Measurements from ENCODE around the gene PDCD11.

PDCD11 gene

DNA sequence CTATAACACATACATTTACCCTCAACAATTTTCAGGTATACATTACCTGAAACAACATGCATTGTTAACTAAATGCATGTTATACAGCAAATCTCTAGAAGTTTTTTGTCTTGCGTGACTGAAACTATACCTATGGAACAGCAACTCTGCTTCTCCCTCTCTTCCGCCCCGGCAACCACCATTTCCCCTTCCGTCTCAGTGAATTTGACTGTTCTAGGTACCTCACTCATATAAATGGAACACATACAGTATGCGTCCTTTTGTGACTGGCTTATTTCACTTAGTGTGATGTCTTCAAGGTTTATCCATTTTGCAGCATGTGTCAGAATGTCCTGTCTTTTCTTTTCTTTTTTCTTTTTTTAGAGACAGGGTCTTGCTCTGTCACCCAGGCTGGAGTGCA lies 33.2 kb downstream of the PDCD11 start:
- no peak for DNase-seq (ENCODE audit: low read depth)
- no peak overlapping the region for H3K4me3 ChIP-seq (ENCODE audit: control insufficient read depth, low read depth, low read length)
- TF ChIP-seq, protein P1, sequence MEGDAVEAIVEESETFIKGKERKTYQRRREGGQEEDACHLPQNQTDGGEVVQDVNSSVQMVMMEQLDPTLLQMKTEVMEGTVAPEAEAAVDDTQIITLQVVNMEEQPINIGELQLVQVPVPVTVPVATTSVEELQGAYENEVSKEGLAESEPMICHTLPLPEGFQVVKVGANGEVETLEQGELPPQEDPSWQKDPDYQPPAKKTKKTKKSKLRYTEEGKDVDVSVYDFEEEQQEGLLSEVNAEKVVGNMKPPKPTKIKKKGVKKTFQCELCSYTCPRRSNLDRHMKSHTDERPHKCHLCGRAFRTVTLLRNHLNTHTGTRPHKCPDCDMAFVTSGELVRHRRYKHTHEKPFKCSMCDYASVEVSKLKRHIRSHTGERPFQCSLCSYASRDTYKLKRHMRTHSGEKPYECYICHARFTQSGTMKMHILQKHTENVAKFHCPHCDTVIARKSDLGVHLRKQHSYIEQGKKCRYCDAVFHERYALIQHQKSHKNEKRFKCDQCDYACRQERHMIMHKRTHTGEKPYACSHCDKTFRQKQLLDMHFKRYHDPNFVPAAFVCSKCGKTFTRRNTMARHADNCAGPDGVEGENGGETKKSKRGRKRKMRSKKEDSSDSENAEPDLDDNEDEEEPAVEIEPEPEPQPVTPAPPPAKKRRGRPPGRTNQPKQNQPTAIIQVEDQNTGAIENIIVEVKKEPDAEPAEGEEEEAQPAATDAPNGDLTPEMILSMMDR (IDR thresholded peaks at IDR 0.05; ENCODE audit: control insufficient read depth, insufficient read depth, low read depth, low read length, missing control alignments): no peak

DNA sequence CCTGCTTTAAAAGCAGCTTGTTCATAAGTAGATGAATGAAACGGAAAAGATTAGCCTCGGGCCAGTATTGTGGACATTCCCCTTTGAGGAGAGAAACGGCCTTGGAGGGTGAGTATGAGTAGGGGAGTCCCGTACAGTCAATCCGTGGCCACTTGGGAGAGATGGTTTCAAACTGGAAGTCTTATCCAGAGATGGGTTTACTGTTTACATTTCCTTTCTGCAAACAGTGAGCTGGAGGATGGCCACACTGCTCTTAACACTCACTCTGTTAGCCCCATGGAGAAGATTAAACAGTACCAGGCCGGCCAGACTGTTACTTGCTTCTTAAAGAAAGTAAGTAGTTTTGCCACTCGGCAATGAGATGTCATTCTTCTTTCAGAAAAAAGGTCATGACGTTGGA lies 35.5 kb downstream of the PDCD11 start:
- H3K4me3 ChIP-seq (ENCODE audit: control insufficient read depth, low read depth, low read length): no peak overlapping the region
- no peak for DNase-seq (ENCODE audit: low read depth)

GRCh38 chr10:103433858-103434257 lies 37.4 kb downstream of the PDCD11 start:
- H3K4me3 ChIP-seq (ENCODE audit: control insufficient read depth, low read depth, low read length): no peak overlapping the region
- TF ChIP-seq, protein P1 (IDR thresholded peaks at IDR 0.05; ENCODE audit: control insufficient read depth, insufficient read depth, low read depth, low read length, missing control alignments): no peak
- no peak for DNase-seq (ENCODE audit: low read depth)

More for the DNA sequence above, 35.5 kb downstream of the PDCD11 start:
- TF ChIP-seq, protein P1 (IDR thresholded peaks at IDR 0.05; ENCODE audit: control insufficient read depth, insufficient read depth, low read depth, low read length, missing control alignments): no peak

GRCh38 chr10:103439776-103440175 lies 43.4 kb downstream of the PDCD11 start:
- no peak for DNase-seq (ENCODE audit: low read depth)
- TF ChIP-seq, protein P1 (IDR thresholded peaks at IDR 0.05; ENCODE audit: control insufficient read depth, insufficient read depth, low read depth, low read length, missing control alignments): no peak
- H3K4me3 ChIP-seq (ENCODE audit: control insufficient read depth, low read depth, low read length): no peak overlapping the region

DNA sequence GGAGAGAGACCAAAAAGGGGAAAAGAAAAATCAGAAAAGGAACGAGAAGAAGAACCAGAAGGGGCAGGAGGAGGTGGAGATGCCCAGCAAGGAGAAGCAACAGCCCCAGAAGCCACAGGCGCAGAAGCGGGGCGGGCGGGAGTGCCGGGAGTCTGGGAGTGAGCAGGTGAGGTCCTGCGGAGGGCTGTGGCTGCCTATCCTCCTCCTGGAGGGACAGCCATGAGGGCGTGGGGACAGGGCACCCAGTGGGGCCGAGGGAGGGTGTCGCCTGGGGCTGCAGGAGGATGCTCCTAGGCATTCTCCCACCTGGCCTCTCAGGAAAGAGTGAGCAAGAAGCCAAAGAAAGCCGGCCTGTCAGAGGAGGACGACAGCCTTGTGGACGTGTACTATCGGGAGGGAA lies 44.0 kb downstream of the PDCD11 start:
- no peak overlapping the region for H3K4me3 ChIP-seq (ENCODE audit: control insufficient read depth, low read depth, low read length)
- TF ChIP-seq, protein P1 (IDR thresholded peaks at IDR 0.05; ENCODE audit: control insufficient read depth, insufficient read depth, low read depth, low read length, missing control alignments): no peak
- no peak for DNase-seq (ENCODE audit: low read depth)

GRCh38 chr10:103441206-103441605 lies 44.8 kb downstream of the PDCD11 start:
- H3K4me3 ChIP-seq (ENCODE audit: control insufficient read depth, low read depth, low read length): no peak overlapping the region

More at GRCh38 chr10:103441206-103441605, 44.8 kb downstream of the PDCD11 start:
- DNase-seq (ENCODE audit: low read depth): no peak
- TF ChIP-seq, protein P1 (IDR thresholded peaks at IDR 0.05; ENCODE audit: control insufficient read depth, insufficient read depth, low read depth, low read length, missing control alignments): no peak

All from AG09309 (cell line).